GM19372 (cell line): ENCODE results near the gene UTRN.

Experiments
- ATAC-seq: cut with Tn5 transposase; IDR thresholded peaks from one replicate; pipeline ENCODE4 v1.9.1; 2021; ENCODE audit warnings: mild to moderate bottlenecking, low read depth, moderate library complexity; ENCODE audit not compliant: unreplicated experiment

UTRN gene

GRCh38 chr6:144307880-144308279, 22.7 kb downstream of the UTRN start:
- no peak for ATAC-seq

- no peak for ATAC-seq
Measured at GRCh38 chr6:144310765-144311164, 25.6 kb downstream of the UTRN start.

GRCh38 chr6:144311361-144311760, 26.2 kb downstream of the UTRN start:
- no peak for ATAC-seq

GRCh38 chr6:144314003-144314485, 28.9 kb downstream of the UTRN start:
- no peak for ATAC-seq

- no peak for ATAC-seq
Measured at GRCh38 chr6:144314562-144314961, 29.4 kb downstream of the UTRN start.

GRCh38 chr6:144315226-144315980, 30.3 kb downstream of the UTRN start:
- ATAC-seq = no peak

GRCh38 chr6:144315981-144316861, 31.1 kb downstream of the UTRN start:
- peak; percentile 70 for ATAC-seq

GRCh38 chr6:144316862-144317195, 31.7 kb downstream of the UTRN start:
- ATAC-seq = peak; percentile 31

- no peak for ATAC-seq
Measured at GRCh38 chr6:144317736-144318135, 32.6 kb downstream of the UTRN start.

- no peak for ATAC-seq
Measured at GRCh38 chr6:144319211-144319610, 34.1 kb downstream of the UTRN start.

- no peak for ATAC-seq
Measured at GRCh38 chr6:144320741-144321140, 35.6 kb downstream of the UTRN start.

- no peak for ATAC-seq
Measured at GRCh38 chr6:144321839-144322591, 36.9 kb downstream of the UTRN start.

- ATAC-seq = no peak
Measured at GRCh38 chr6:144325232-144325631, 40.1 kb downstream of the UTRN start.

- no peak for ATAC-seq
Measured at GRCh38 chr6:144326393-144326792, 41.3 kb downstream of the UTRN start.

- no peak for ATAC-seq
Measured at GRCh38 chr6:144327081-144327480, 41.9 kb downstream of the UTRN start.

GRCh38 chr6:144330017-144330987, 45.2 kb downstream of the UTRN start:
- ATAC-seq = no peak

- ATAC-seq = no peak
Measured at GRCh38 chr6:144331491-144331969, 46.4 kb downstream of the UTRN start.

GRCh38 chr6:144332177-144332576, 47.0 kb downstream of the UTRN start:
- no peak for ATAC-seq

- ATAC-seq = peak; percentile 59
Measured at GRCh38 chr6:144334150-144334708, 49.1 kb downstream of the UTRN start.
